ENCODE measurements around the gene MFNG.

MFNG gene

GRCh38 chr22:37467391-37467955 lies 18.7 kb downstream of the MFNG start:
- no peak for DNase-seq (ENCODE audit: low read depth, low spot score)
- in situ Hi-C loops (cut with HindIII; ENCODE audit: low sequenced_read_pairs): no loop called here
- no peak overlapping the region for H3K4me3 ChIP-seq (ENCODE audit: low read depth, low read length)
- no peak for TF ChIP-seq CTCF (IDR thresholded peaks at IDR 0.05; ENCODE audit: low read depth, low read length)

- TF ChIP-seq CTCF (IDR thresholded peaks at IDR 0.05; ENCODE audit: low read depth, low read length): no peak
- no peak for DNase-seq (ENCODE audit: low read depth, low spot score)
- no peak overlapping the region for H3K4me3 ChIP-seq (ENCODE audit: low read depth, low read length)
- in situ Hi-C loops (cut with HindIII; ENCODE audit: low sequenced_read_pairs): no loop called here
These were observed 22.0 kb downstream of the MFNG start for GRCh38 chr22:37464181-37464580.

GRCh38 chr22:37462983-37463382 lies 23.2 kb downstream of the MFNG start:
- in situ Hi-C loops (cut with HindIII; ENCODE audit: low sequenced_read_pairs): no loop called here
- H3K4me3 ChIP-seq (ENCODE audit: low read depth, low read length): no peak overlapping the region
- no peak for TF ChIP-seq CTCF (IDR thresholded peaks at IDR 0.05; ENCODE audit: low read depth, low read length)
- DNase-seq (ENCODE audit: low read depth, low spot score): peak; percentile 40

GRCh38 chr22:37462436-37462835 lies 23.7 kb downstream of the MFNG start:
- in situ Hi-C loops (cut with HindIII; ENCODE audit: low sequenced_read_pairs): no loop called here
- DNase-seq (ENCODE audit: low read depth, low spot score): no peak
- no peak overlapping the region for H3K4me3 ChIP-seq (ENCODE audit: low read depth, low read length)
- no peak for TF ChIP-seq CTCF (IDR thresholded peaks at IDR 0.05; ENCODE audit: low read depth, low read length)

GRCh38 chr22:37461961-37462360 lies 24.2 kb downstream of the MFNG start:
- H3K4me3 ChIP-seq (ENCODE audit: low read depth, low read length): no peak overlapping the region
- DNase-seq (ENCODE audit: low read depth, low spot score): no peak
- in situ Hi-C loops (cut with HindIII; ENCODE audit: low sequenced_read_pairs): no loop called here
- TF ChIP-seq CTCF (IDR thresholded peaks at IDR 0.05; ENCODE audit: low read depth, low read length): no peak

- TF ChIP-seq CTCF (IDR thresholded peaks at IDR 0.05; ENCODE audit: low read depth, low read length): no peak
- DNase-seq (ENCODE audit: low read depth, low spot score): no peak
- in situ Hi-C loops (cut with HindIII; ENCODE audit: low sequenced_read_pairs): no loop called here
- no peak overlapping the region for H3K4me3 ChIP-seq (ENCODE audit: low read depth, low read length)
These were observed 25.5 kb downstream of the MFNG start for GRCh38 chr22:37460684-37461083.

- in situ Hi-C loops (cut with HindIII; ENCODE audit: low sequenced_read_pairs): no loop called here
These were observed 27.0 kb downstream of the MFNG start for GRCh38 chr22:37459206-37459605.

More at GRCh38 chr22:37459206-37459605, 27.0 kb downstream of the MFNG start:
- TF ChIP-seq CTCF (IDR thresholded peaks at IDR 0.05; ENCODE audit: low read depth, low read length): no peak
- no peak overlapping the region for H3K4me3 ChIP-seq (ENCODE audit: low read depth, low read length)
- DNase-seq (ENCODE audit: low read depth, low spot score): no peak

Measured in astrocyte of the spinal cord (primary cell).